MCF 10A (cell line): Measurements from ENCODE around the gene RAD51B. TPM values are rescaled to one million over a fixed set of nuclear protein-coding genes. Genes with fewer than 3 reads are reported as not detected.
A peak's percentile ranks its signal among the peaks of the same experiment; 100 is the strongest.

Experiments
- BruUV-seq: library from RNA; stranded (reverse); fragments of 400-500 nt; replicated peaks from 2 replicates; lab custom pipeline; 2021; lab: Mats Ljungman, UMichigan
- CTCF ChIA-PET: fragments of 300-600 bp; sonication (Branson Sonifier 250); formaldehyde crosslinking; extraction: SDS; loops from one replicate; lab custom pipeline; 2021; ENCODE audit warnings: antibody characterized with exemption, inconsistent platforms; lab: Yijun Ruan, JAX
- POLR2A ChIA-PET: fragments of 300-600, 350-650 bp; sonication (Branson Sonifier 250); formaldehyde crosslinking; extraction: SDS; loops from one replicate; lab custom pipeline; 2020; ENCODE audit warnings: antibody characterized with exemption, inconsistent platforms; lab: Yijun Ruan, JAX
- DNase-seq: peaks from one replicate; pipeline ENCODE4 v3.0.0-alpha.2; 2018; ENCODE audit not compliant: unreplicated experiment
- H3K27ac Mint-ChIP-seq: one replicate; pipeline ENCODE4 v1.8.0; 2022; ENCODE audit warnings: mild to moderate bottlenecking, low read depth, mixed read lengths; ENCODE audit not compliant: unreplicated experiment
- H3K27me3 Mint-ChIP-seq: one replicate; pipeline ENCODE4 v1.8.0; 2022; ENCODE audit warnings: mixed read lengths; ENCODE audit not compliant: insufficient read depth, unreplicated experiment
- H3K36me3 Mint-ChIP-seq: one replicate; pipeline ENCODE4 v1.8.0; 2022; ENCODE audit warnings: mild to moderate bottlenecking, moderate library complexity, mixed read lengths; ENCODE audit not compliant: insufficient read depth, unreplicated experiment
- H3K4me1 Mint-ChIP-seq: one replicate; pipeline ENCODE4 v1.8.0; 2022; ENCODE audit warnings: mixed read lengths; ENCODE audit not compliant: insufficient read depth, unreplicated experiment
- H3K4me3 Mint-ChIP-seq: one replicate; pipeline ENCODE4 v1.8.0; 2022; ENCODE audit warnings: mild to moderate bottlenecking, moderate library complexity, mixed read lengths; ENCODE audit not compliant: unreplicated experiment
- H3K9me3 Mint-ChIP-seq: one replicate; pipeline ENCODE4 v1.8.0; 2022; ENCODE audit warnings: mixed read lengths; ENCODE audit not compliant: unreplicated experiment
- CTCF ChIP-seq: fragments of 200-600 bp; IDR thresholded peaks from one replicate; pipeline ENCODE4 v1.8.0; 2022; ENCODE audit warnings: antibody characterized with exemption, mild to moderate bottlenecking; ENCODE audit not compliant: unreplicated experiment
- intact Hi-C: fragments of 100-400 bp; cut with micrococcal nuclease; formaldehyde crosslinking; loops from 2 replicates; pipeline ENCODE4 v1.14.1; 2022
- total RNA-seq: library from RNA; stranded (reverse); gene quantifications from 2 replicates; pipeline ENCODE4 v1.2.3, GENCODE V29; 2022

The RAD51B gene
- total RNA-seq, 1 experiment from 2014 or later, result 14.6 TPM

GRCh38 chr14:68137704-68138619 is 318.4 kb downstream of the RAD51B start:
- no peak for TF ChIP-seq CTCF
- DNase-seq, result peak; percentile 98
- Mint-ChIP-seq H3K27me3 (no peaks in the 10 kb centered on the region), H3K36me3 (no peaks in the 10 kb centered on the region), H3K9me3 (no peaks in the 10 kb centered on the region), H3K4me1 (peaks cover 50% of the 10 kb centered on the region), H3K4me3 (peak overlapping the region; percentile 16), H3K27ac (peak overlapping the region; percentile 94)
- TSS peak; percentile 83 for BruUV-seq
- ChIA-PET CTCF (no interaction called here), POLR2A (interaction anchor here (0.7 to 2.7 kb wide), 21 partner anchors 10 to 678 kb away, joined by 3 to 19 read pairs (median 5); partner anchors contain the start of gene ZFP36L1)
- intact Hi-C loops, result loop anchor here (2.0 to 5.0 kb wide), 2 partner anchors 109 to 193 kb away; no protein-coding TSS in a partner anchor

GRCh38 chr14:68139431-68140075 is 320.0 kb downstream of the RAD51B start:
- no peaks in the 10 kb centered on the region for H3K27me3 Mint-ChIP-seq
- no peaks in the 10 kb centered on the region for H3K9me3 Mint-ChIP-seq
- ChIA-PET POLR2A (interaction anchor here (0.5 to 2.7 kb wide), 23 partner anchors 13 to 677 kb away, joined by 3 to 19 read pairs (median 5); partner anchors contain the start of gene ZFP36L1), CTCF (no interaction called here)
- intact Hi-C loops, result loop anchor here (2.0 to 5.0 kb wide), 8 partner anchors 71 to 678 kb away; partner anchors contain the start of gene ZFP36L1
- TSS peak; percentile 88 for BruUV-seq
- peak overlapping the region; percentile 94 for H3K27ac Mint-ChIP-seq
- peak overlapping the region; percentile 40 for H3K4me3 Mint-ChIP-seq
- no peak for DNase-seq
- H3K4me1 Mint-ChIP-seq, result peaks cover 66% of the 10 kb centered on the region
- TF ChIP-seq CTCF, result no peak
- no peaks in the 10 kb centered on the region for H3K36me3 Mint-ChIP-seq

GRCh38 chr14:68140076-68140741 is 320.6 kb downstream of the RAD51B start:
- POLR2A ChIA-PET, result interaction anchor here (0.7 to 2.7 kb wide), 18 partner anchors 16 to 655 kb away, joined by 3 to 18 read pairs (median 4); partner anchors contain the start of gene ZFP36L1
- TF ChIP-seq CTCF, result no peak
- intact Hi-C loops, result loop anchor here (2.0 to 5.0 kb wide), 6 partner anchors 71 to 677 kb away; partner anchors contain the start of gene ZFP36L1
- H3K27me3 Mint-ChIP-seq, result no peaks in the 10 kb centered on the region
- H3K27ac Mint-ChIP-seq, result peak overlapping the region; percentile 94
- no TSS peak for BruUV-seq
- peaks cover 67% of the 10 kb centered on the region for H3K4me1 Mint-ChIP-seq
- H3K9me3 Mint-ChIP-seq, result no peaks in the 10 kb centered on the region
- no peaks in the 10 kb centered on the region for H3K36me3 Mint-ChIP-seq
- CTCF ChIA-PET, result no interaction called here
- peak; percentile 93 for DNase-seq
- peak overlapping the region; percentile 40 for H3K4me3 Mint-ChIP-seq
